ENCODE measurements around the gene NUP98. TPM values are rescaled to one million over a fixed set of nuclear protein-coding genes. Genes with fewer than 3 reads are reported as not detected.

Gene NUP98
- total RNA-seq, 1 donor from 2014 or later, result 80.5 TPM

DNA sequence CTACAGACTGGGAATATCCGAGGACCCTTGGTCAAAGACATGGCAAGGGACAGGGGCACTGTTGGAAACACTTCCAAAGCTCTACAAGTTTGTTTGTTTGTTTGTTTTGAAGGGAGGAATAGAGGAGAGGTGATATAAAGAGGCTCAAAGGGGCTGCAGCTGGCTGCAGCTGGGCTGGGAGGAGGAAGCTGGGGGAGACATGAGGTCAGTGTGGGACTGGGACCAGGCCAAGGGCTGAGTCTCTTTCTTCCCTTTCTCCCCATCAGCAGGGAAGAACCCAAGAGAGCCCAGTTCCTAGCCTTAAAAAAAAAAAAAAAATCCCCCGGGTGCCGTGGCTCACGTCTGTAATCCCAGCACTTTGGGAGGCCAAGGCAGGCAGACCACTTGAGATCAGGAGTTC, 38.4 kb upstream of the NUP98 start:
- Histone ChIP-seq H3K4me3 (no peak overlapping the region), H3K4me1 (peaks cover 83% of the 10 kb centered on the region), H3K27me3 (no peaks in the 10 kb centered on the region), H3K36me3 (peaks cover under 1% of the 10 kb centered on the region), H3K9me3 (no peaks in the 10 kb centered on the region), H3K27ac (peak overlapping the region; percentile 55)
- intact Hi-C loops (cut with DNase I), result no loop called here
- TF ChIP-seq, protein P1, sequence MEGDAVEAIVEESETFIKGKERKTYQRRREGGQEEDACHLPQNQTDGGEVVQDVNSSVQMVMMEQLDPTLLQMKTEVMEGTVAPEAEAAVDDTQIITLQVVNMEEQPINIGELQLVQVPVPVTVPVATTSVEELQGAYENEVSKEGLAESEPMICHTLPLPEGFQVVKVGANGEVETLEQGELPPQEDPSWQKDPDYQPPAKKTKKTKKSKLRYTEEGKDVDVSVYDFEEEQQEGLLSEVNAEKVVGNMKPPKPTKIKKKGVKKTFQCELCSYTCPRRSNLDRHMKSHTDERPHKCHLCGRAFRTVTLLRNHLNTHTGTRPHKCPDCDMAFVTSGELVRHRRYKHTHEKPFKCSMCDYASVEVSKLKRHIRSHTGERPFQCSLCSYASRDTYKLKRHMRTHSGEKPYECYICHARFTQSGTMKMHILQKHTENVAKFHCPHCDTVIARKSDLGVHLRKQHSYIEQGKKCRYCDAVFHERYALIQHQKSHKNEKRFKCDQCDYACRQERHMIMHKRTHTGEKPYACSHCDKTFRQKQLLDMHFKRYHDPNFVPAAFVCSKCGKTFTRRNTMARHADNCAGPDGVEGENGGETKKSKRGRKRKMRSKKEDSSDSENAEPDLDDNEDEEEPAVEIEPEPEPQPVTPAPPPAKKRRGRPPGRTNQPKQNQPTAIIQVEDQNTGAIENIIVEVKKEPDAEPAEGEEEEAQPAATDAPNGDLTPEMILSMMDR (IDR thresholded peaks at IDR 0.05), result no peak
- ATAC-seq (no peak), DNase-seq (no peak)

DNA sequence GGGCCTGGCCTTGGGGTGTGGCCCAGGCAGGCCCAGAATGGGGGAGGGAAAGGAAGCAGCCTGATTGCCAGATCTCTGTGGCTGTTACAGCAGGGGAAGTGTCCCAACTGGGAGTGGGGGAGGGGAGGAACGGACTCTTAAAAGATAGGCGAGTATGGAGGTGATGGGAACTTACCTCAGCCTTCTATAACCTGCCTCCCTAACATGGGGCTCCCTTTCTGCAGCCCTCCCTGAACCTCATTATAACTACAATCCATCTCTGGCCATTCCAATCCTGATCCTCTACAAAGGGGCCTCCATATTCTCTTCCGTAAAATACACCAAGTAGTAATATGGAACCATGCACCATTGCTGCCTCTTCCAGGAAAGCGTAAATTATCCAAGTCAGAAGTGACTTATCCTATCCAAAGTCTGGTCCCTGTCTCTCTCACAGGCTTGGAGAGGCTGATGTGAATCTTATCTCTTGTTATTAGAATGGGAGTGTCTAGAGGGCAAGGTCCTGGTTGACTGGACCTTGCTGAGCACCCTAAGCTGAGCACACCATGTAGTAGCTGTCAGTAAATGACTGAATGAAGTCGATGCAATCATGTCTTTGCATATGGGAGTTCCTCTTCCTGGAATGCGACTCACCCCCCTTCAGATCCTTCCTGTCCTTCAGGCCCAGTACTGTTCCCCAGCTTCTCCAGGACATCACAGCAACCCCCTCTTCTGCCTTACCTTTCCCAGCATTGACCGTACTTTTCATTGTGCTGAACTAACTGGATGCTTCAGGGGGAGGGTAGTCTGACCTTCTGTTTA, 37.5 kb upstream of the NUP98 start:
- Histone ChIP-seq H3K9me3 (no peaks in the 10 kb centered on the region), H3K27ac (peak overlapping the region; percentile 55), H3K27me3 (no peaks in the 10 kb centered on the region), H3K4me3 (no peak overlapping the region), H3K36me3 (peaks cover 9% of the 10 kb centered on the region), H3K4me1 (peaks cover 89% of the 10 kb centered on the region)
- TF ChIP-seq, protein P1 (IDR thresholded peaks at IDR 0.05), result no peak
- DNase-seq, result peak; percentile 72
- peak; percentile 63 for ATAC-seq
- intact Hi-C loops (cut with DNase I), result no loop called here

DNA sequence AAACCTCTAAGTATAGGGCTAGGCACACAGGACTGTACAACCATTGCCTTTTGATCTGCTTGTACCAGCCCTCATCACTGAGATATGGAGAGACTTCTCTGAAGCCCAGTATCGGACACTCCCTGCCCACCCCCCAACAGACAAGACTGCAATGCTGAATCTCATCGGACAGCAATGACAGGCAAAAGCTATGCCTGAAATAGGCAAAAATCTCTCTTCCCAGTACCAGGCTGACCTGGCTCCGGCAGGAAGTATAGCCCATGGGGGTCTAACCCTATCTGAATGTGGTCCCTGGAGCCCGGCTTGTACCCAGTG, 37.0 kb upstream of the NUP98 start:
- intact Hi-C loops (cut with DNase I), result no loop called here
- Histone ChIP-seq H3K9me3 (no peaks in the 10 kb centered on the region), H3K4me3 (no peak overlapping the region), H3K36me3 (peaks cover 15% of the 10 kb centered on the region), H3K27me3 (no peaks in the 10 kb centered on the region), H3K4me1 (peaks cover 89% of the 10 kb centered on the region), H3K27ac (peak overlapping the region; percentile 55)
- TF ChIP-seq, protein P1 (IDR thresholded peaks at IDR 0.05), result no peak
- ATAC-seq, result no peak
- DNase-seq, result no peak

DNA sequence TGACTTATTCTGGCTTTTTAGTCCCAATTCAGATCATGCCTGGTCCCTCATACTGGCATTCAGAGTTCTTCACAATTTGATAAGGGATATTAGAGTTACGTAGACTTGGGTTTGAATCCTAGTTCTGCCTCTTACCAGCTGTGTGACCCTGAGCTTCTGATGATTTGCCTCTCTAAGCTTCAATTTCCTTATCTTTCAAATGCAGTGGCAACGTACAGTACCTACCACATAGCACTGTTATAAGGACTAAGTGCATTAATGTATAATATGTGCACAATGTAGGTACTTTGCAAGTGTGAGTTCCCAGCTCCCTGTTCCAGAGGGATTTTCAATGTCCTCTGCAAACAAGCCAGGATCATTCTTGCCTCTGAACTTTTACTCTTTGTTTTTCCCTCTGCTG, 36.1 kb upstream of the NUP98 start:
- H3K4me1 ChIP-seq, result peaks cover 82% of the 10 kb centered on the region
- H3K27ac ChIP-seq, result no peak overlapping the region

DNA sequence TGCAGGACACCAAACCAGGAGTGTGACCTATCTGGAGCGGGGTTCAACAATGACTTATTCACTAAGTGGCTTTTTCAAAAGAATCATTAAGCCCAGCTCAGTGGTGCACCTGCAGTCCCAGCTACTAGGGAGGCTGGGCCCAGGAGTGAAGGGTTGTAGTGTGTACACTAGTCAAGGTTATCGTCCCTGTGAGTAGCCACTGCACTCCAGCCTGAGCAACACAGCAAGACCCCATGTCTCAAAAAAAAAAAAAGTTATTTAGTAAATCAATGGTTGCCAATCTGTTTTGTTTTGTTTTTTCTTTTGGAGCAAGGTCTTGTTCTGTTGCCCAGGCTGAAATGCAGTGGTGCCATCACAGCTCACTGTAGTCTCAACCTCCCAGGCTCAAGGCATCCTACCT, 35.5 kb upstream of the NUP98 start:
- ATAC-seq, result no peak

More for the DNA sequence above, 36.1 kb upstream of the NUP98 start:
- TF ChIP-seq, protein P1 (IDR thresholded peaks at IDR 0.05), result no peak
- peaks cover 19% of the 10 kb centered on the region for H3K36me3 ChIP-seq
- DNase-seq (no peak), ATAC-seq (no peak)
- H3K27me3 ChIP-seq, result no peaks in the 10 kb centered on the region
- no peaks in the 10 kb centered on the region for H3K9me3 ChIP-seq
- intact Hi-C loops (cut with DNase I), result no loop called here
- no peak overlapping the region for H3K4me3 ChIP-seq

More for the DNA sequence above, 35.5 kb upstream of the NUP98 start:
- intact Hi-C loops (cut with DNase I), result no loop called here
- DNase-seq, result no peak
- H3K36me3 ChIP-seq, result peaks cover 23% of the 10 kb centered on the region
- TF ChIP-seq, protein P1 (IDR thresholded peaks at IDR 0.05), result no peak
- H3K9me3 ChIP-seq, result no peaks in the 10 kb centered on the region
- no peaks in the 10 kb centered on the region for H3K27me3 ChIP-seq
- peak overlapping the region; percentile 32 for H3K27ac ChIP-seq
- H3K4me3 ChIP-seq, result no peak overlapping the region
- H3K4me1 ChIP-seq, result peaks cover 75% of the 10 kb centered on the region
